Measurements from ENCODE around the gene PGP.

Gene PGP

DNA sequence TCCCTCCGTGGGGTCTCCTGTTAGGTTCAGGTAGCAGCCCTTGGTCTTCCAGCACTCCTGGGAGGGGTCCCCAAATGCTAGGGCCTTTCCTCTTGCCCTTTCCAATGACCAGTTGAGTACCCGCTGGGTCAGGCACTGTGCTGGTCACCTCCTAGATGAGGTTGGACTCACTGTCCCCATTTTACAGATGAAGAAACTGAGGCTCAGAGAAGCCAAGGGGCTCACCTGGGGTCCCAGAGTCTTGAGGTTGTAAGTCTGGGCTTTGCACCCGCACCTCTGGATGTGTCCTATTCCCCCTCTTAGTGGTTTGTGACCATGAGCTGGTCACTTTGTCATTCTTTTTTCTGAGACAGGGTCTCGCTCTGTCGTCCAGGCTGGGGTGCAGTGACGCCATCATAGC is 16.9 kb downstream of the PGP start:
- no peak for DNase-seq

- no peak for DNase-seq
Observed at GRCh38 chr16:2196981-2197511, 17.6 kb downstream of the PGP start.

DNA sequence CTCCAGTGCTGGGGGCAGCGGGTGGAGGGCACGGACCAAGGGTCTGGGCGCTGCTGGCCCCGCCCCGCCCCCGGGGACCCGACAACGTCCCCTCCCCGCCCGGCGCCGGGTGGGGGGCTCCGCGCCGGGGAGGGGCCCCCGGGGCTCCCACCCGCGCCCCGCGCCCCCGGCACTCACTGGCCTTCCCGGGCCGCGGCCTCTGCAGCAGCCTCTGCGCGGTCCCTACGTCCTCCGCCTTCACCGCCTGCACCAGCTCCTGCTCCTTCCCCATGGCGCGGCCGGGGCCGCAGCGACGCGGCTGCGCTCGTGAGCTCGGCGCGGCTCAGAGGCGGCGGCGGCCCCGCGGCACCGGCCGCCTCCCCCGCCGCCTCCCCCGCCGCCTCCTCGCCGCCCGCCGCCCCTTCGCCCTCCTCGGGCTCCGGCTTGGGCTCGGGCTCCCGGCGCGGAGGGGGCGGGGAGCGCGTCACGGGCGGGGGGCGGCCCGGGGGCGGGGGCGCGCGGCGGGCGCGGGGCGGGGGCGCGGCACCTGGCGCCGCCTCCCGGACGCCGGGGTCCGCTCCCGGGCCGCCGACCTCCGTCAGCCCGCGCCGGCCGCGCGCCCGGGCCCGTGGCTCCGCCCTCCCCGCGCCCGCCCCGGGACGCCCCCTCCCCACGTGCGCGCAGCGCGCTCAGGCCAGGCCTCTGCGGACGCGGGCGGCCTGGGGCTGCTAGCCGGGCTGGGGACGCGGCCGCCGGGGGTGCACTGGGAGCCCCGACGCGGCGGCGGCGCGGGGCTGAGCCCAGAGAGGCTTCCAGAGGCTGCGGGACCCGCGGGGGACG is 18.3 kb downstream of the PGP start, which contains the start of gene CASKIN1:
TSS of gene CASKIN1 (minus strand) at position 444 of the 819 bp plus-strand sequence. CDS start at position 271, 173 bp downstream.
- DNase-seq = no peak

GRCh38 chr16:2195322-2196161 is 19.1 kb downstream of the PGP start:
- DNase-seq = no peak

DNA sequence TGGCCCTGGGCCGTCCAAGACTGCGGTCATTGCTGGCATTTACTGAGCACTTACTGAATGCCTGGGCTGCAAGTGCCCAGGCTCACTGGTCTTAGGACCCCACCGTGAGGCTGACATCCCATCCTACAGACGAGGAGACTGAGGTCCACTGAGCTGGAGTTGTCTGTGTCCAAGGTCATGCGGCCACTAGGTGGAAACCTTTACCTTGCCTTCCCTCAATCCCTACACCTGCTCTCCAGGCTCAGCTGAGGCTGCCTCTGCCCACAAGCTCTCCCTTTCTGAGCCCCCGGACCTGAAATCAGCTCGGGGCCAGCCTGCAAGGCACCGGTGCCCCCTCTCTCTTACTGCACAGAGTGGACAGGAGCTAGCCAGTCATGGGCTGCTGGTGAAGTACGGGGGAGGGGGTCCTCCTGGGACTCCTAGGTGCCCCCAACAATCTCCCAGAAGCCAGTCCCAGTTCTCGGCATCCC is 19.8 kb downstream of the PGP start:
- DNase-seq = peak; percentile 40

- no peak for DNase-seq
Observed at GRCh38 chr16:2194166-2194834, 20.3 kb downstream of the PGP start.

- no peak for DNase-seq
Observed at GRCh38 chr16:2191446-2191706, 23.3 kb downstream of the PGP start.

- DNase-seq = no peak
Observed at GRCh38 chr16:2190659-2191445, 23.8 kb downstream of the PGP start.

DNA sequence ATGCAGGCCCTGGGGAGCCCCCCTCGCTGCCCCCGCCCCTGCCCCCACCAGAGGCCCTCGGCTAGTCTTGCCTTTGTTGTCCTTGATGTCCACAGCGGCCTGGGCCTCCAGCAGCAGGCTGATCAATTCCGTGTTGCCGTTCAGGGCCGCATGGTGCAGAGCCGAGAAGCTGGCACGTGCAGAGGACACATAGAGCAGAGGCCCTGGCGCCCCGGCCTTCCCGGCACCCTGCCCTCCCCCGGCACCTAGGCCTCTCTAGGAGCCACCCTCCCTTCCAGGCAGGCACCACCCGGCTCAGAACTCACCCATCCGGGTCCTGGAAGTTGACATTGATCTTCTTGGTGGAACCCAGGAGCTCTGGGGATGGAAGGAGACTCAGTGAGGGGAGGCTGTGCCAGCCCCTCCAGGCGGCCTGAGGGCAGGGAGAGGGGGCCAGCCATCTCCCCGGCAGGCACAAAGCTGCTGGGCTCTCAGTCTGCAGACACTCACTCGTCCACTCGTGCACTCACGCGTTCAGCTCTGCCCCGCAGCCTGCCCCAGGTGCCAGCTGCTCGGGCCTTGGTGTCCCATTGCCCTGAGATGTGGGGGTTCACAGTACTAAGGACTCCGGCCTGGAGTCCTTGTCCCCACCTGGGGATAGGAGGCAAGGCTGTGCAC is 24.5 kb downstream of the PGP start:
- no peak for DNase-seq

GRCh38 chr16:2189252-2189893 is 25.3 kb downstream of the PGP start:
- no peak for DNase-seq

DNA sequence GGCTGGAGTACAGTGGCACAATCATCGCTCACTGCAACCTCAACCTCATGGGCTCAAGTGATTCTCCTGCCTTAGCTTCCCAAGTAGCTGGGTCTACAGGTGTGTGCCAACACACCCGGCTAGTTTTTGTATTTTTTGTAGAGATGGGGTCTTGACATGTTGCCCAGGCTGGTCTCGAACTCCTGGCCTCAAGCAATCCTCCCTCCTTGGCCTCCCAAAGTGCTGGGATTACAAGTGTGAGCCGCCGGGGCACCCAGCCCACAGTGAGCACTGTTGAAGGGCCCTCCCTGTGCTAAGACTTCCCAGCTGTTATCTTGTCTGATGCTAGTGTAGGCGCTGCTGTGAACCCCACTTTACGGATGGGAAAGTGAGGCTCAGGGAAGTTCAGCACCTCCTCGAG is 26.2 kb downstream of the PGP start:
- DNase-seq = no peak

- no peak for DNase-seq
Observed at GRCh38 chr16:2187212-2187611, 27.4 kb downstream of the PGP start.

- DNase-seq = no peak
Observed at GRCh38 chr16:2186505-2186904, 28.1 kb downstream of the PGP start.

GRCh38 chr16:2186064-2186463 is 28.6 kb downstream of the PGP start:
- DNase-seq = no peak

GRCh38 chr16:2184962-2185361 is 29.7 kb downstream of the PGP start:
- no peak for DNase-seq

GRCh38 chr16:2184346-2184745 is 30.3 kb downstream of the PGP start:
- no peak for DNase-seq

DNA sequence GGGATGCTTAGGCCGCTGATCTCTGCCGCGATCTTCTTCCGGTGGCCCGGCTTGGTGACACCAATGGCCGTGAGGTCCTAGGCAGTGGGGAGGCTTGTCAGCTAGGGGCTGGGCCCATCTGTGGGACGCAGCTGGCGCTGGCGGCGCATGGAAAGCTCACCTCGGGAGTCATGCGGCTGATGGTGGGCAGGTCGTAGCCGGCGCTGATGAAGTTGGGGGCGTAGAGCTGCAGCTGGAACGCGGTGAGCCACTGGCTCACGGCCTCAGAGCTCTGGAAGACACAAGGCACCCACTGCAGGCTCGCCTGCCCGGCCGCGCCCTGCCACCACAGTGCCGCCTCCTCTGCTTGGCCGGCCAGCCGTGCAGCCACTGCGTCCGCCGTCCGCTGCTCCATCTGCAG is 31.0 kb downstream of the PGP start:
- no peak for DNase-seq

DNA sequence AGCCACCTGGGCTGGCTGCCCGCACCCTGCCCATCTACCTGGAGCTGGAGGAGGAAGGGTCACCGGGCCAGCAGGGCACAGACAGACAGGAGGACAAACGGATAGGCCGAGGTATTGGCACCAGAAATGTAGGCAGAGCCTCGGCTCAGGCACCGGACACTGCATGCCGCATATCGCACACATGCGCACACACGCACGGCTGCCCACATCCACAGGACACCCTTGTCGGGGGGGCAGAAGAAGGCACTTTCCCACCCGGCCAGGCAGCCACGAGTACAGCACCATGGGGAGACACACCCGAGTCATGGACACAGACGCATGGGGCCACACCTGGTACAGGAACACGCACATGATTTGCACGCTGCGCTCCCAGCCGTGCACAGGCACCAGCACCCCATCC is 32.7 kb downstream of the PGP start:
- DNase-seq = no peak

- no peak for DNase-seq
Observed at GRCh38 chr16:2180962-2181923, 33.4 kb downstream of the PGP start.

DNA sequence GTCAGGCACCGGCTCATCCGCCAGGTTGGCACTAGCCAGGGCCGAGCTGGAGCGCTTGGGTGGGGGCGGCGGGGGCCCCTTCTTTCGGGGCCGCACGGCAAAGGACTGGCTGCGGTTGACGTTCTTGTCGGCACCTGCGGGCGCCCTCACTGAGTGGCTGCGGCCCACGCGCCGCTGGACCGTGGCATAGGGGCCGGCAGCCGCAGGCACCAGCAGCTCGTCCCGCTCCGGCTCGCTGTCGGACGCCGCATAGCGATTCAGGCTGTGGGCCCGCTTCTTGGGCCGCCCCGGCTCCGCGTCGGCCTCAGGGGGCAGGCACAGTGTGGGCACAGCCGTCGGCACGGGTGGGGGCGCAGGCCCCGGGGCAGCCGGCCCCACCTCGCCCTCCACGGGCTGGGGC is 34.2 kb downstream of the PGP start:
- DNase-seq = no peak
